ENCODE results near the gene CBFA2T2.
"Not testable (repeated sequence)": the region's sequence is repeated elsewhere in the genome, so short reads cannot be mapped to it uniquely, and the experiment has no call there.

CBFA2T2 gene

DNA sequence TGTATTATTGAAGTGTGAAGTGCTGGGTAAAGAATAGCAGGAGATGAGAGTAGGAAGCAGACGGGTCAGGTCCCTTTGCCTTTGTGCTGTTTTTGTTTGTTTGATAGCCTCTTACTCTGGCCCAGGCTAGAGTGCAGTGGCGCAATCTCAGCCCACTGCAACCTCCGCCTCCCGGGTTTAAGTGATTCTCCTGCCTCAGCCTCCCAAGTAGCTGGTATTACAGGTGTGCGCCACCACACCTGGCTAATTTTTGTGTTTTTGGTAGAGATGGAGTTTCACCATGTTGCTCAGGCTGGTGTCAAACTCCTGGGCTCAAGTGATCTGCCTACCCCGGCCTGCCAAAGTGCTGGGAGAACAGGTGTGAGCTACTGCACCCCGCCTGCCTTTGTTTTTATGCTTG lies 18.1 kb downstream of the CBFA2T2 start:
- not testable (repeated sequence) for DNase-seq

DNA sequence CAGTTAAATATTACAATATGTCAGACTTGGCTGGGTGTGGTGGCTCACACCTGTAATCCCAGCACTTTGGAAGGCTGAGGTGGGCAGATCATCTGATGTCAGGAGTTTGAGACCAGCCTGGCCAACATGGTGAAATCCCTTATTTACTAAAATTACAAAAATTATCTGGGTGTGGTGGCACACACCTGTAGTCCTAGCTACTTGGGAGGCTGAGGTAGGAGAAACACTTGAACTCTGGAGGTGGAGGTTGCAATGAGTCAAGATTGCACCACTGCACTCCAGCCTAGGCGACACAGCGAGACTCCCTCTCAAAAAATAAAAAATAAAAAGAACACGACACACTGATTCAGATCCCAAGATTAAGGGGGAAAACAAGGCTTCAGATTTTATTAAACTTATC lies 19.2 kb downstream of the CBFA2T2 start:
- DNase-seq, result not testable (repeated sequence)

DNA sequence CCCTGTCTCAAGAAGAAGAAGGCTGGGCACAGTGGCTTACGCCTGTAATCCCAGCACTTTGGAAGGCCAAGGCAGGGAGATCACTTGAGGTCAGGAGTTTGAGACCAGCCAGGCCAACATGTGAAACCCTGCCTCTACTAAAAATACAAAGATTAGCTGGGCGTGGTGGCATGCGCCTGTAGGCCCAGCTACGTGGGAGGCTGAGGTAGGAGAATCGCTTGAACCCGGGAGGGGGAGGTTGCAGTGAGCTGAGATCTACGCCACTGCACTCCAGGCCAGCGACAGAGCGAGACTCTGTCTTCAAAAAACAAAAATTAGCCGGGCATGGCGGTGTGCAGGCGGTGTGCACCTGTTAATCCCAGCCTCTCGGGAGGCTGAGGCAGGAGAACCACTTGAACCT lies 22.0 kb downstream of the CBFA2T2 start:
- DNase-seq, result not testable (repeated sequence)

DNA sequence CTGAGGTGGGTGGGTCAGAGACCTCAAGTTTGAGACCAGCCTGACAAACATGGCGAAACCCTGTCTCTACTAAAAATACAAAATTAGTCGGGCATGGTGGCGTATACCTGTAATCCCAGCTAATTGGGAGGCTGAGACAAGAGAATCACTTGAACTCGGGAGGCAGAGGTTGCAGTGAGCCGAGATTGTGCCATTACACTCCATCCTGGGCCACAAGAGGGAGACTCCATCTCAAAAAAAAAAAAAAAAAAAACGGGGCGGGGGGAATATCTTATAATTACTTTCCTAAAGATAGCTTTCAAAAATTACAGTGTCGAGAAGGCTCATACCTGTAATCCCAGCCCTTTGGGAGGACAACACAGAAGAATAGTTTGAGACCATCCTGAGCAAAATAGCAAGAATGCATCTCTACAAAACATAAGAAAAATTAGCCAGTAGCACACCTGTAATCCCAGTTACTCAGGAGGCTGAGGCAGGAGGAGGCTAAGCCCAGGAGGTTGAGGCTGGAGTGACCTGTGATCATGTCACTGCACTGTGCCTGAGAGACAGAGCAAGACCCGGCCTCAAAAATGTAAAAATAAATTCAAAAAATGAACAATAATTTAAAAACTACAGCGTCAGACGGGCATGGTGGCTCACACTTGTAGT lies 25.8 kb downstream of the CBFA2T2 start:
- no peak for DNase-seq

DNA sequence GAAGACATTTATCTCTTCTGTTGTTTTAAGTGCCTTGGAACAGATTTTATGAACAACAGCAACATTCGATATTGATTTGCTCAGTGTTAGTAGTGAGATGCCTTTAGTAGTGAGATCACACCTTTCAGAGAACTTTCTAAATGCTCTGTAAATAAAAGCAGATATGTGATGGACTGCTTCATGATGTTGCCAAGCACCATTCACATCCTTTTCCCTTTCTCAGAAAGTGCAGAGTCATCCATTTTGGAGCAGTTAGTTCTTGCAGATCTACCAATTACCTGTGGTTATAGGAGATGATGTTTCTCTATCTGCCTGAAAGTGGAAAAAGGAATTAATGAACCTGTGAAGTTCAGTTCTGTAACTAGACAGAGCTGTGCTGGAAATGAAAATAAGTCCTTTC lies 27.0 kb downstream of the CBFA2T2 start:
- peak; percentile 10 to 17 for DNase-seq

DNA sequence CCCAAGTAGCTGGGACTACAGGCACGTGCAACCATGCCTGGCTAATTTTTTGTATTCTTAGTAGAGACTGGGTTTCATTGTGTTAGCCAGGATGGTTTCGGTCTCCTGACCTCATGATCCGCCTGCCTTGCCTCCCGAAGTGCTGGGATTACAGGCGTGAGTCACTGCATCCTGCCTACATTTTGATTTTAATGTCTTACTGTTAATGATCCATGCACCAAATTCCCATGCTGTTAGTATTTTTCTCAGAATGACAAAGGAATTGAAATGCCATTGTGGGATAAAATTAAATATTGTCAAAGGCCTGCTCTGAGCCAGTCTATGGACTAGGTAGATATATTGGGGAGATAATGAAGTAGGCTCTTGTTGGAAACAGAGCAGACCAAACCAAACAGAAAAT lies 28.2 kb downstream of the CBFA2T2 start:
- no peak for DNase-seq

DNA sequence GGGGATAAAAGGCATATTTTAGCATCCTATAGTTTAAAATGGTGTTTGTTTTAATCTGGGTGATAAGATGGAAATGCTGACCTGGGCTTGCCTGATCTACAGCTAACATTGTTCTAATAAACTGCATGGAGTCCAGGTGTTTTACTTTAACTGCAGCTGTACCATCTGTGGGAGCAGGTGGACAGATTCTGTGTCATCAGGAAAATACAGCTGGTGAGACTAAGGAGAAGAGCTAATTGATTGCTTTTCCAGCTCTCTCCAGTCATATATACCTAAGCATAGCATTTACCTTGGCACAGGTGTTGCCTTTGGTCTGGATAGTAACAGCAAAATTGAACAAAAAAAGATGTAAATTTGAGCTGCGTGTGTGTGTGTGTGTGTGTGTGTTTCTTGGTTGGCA lies 31.6 kb downstream of the CBFA2T2 start:
- DNase-seq, result peak; percentile 87 to 90

DNA sequence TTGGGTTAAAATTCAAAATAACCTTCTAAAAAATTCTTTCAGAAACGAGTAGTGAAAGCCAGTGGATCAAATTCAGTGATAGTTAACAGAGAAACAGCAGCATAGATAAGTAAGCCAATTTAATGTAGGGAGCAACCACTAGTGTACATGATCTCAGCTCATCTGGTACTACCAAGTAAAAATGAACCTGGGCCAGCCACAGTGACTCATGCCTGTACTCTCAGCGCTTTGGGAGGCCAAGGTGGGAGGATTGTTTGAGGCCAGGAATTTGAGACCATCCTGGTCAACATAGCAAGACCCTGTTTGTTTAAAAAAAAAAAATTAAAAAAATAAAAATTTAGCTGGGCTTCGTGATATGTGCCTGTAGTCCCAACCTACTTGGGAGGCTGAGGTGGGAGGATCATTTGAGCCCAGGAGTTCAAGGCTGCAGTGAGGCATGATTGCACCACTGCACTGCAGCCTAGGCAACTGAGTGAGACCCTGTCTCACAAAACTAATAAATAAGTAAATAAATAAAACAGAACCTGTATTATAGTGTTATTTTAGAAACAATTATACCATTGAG lies 32.4 kb downstream of the CBFA2T2 start:
- no peak for DNase-seq

DNA sequence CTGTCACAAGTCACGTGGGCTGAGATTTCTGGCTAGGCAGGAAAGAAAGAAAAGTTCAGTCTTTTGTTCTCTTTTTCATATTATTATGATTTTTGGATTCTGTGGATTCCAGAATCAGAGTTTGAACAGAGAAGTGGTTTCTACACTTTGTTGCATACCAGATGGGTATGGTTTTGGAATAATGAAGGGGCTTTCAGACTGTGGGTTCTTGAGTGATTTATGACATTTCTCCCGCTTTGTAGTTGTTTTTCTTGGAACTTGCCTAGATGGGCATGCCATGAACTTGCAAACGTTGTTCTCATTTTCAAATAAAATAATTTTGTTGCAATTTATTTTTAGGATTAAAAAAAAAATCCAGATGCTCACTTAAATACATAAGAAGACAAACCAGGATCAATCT lies 34.4 kb downstream of the CBFA2T2 start:
- no peak for DNase-seq

DNA sequence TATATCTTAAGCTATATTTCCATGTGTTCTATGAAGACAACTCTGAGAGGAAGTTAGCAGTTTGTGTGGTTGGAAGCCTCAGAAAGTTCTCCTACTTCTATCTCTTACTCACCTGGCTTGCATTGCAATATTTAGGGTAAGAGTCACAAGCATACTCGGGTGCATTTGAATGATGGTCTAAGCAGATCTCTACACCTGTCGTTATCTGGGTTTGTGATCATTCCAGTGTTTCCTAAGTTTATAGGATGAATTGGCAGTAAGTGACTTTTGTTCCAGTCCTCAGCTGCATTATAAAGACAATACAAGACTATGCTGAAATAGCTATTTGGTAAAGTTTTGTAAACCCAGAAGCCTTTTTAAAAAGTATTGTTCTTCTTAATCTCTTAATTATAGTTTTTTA lies 36.9 kb downstream of the CBFA2T2 start:
- no peak for DNase-seq

DNA sequence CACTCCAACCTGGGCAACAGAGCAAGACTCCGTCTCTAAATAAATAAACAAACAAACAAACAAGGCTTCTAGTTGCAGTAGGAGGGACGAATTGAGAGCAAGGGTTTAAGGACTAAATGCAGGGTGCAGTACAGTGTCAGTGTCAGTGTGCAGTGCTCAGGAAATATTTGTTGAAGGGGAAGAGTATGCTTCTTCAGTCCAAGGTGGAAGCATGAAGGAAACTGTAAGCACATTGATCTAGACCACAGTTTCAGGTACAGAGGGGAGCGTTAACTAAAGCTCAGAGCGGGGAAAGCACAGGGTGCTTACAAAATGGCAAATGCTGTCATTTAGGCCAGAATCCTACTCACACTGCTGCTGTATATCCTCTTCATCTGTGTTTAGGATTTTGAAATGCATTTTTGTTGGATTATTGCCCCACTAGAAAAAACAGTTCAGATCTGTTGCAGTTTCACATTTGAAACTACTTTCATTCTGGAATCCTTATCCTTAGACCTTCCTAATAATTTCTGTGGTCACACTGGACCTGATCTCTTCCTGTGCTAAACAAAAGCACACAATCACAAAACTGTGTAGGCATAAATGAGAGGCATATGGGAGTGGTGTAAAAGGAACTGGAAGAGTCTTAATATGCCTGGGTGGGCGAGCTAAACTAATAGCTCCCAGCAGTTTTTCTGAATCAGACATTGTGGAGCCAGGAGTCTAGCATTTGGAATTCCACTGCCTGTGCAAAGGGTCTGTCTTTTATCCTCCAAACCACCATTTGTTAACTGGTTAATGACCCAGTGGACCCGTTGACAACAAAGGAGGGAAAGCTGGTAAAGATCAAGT lies 41.4 kb downstream of the CBFA2T2 start:
- DNase-seq, result no peak

DNA sequence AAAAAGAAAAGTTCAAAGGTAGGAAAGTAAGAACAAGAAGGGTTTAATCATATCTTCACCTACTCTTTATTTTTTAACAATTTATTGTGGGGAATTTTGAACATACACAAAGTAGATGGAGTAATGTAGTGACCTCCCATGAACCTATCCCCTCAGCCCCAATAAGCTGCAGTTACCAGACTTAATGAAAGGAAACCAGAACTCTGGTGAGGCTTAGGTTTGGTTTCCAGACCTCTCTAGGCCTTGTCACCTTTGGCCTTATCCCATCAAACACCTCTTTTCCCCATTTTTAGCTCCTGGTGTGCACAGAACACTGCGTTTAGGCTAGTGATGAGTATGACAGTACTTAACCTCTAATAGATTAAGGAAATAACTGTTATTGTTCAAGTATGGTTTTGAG lies 42.0 kb downstream of the CBFA2T2 start:
- no peak for DNase-seq

DNA sequence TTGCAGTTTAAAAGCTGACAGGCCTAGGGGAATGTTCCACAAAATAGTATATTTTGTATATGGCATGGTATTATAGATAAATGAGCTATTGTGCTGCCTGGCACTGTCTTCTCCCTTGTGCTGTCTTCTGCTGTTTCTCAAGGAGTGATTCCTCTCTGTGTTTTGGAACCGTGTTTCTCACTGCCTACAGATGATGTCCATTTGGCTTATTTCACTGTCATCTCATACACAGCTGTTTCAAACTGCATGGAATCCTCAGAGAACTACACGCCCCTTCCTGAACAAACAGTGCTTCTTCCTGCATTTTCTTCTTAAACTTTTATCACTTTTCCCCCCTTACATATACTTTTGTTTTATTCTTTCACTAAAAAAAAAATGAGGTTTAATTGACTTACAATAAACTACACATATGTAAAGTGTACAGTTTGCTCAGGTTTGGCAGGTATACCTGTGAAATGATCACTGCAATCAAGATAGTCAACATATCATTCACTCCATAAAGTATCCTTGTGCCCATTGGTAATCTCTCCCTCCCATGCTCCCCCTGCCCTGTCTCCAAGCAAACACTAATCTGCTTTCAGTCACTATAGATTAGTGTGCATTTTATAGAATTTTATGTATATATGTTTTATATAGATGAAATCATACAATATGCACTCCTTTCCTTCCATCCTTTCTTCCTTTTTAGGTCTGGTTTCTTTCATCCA lies 43.0 kb downstream of the CBFA2T2 start:
- no peak for DNase-seq

DNA sequence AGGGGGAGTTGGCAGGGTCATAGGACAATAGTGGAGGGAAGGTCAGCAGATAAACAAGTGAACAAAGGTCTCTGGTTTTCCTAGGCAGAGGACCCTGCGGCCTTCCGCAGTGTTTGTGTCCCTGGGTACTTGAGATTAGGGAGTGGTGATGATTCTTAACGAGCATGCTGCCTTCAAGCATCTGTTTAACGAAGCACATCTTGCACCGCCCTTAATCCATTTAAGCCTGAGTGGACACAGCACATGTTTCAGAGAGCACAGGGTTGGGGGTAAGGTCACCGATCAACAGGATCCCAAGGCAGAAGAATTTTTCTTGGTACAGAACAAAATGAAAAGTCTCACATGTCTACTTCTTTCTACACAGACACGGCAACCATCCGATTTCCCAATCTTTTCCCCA lies 45.8 kb downstream of the CBFA2T2 start:
- DNase-seq, result not testable (repeated sequence)

DNA sequence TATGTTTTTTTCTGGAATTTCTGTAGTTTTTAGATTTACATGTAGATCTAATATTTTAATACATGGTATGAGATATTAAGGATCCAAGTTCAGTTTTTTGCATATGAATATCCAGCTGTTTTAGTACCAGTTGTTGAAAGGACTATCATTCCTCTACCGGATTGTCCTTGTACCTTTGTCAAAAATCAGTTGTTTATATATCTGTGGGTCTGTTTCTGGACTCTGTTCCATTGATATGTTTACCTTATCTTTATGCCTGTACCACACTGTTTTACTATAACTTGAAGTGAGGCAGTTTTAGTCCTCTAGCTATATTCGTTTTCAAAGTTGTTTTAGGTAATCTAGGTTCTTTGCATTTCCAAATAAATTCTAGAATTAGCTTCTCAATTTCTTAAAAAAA lies 47.7 kb downstream of the CBFA2T2 start:
- DNase-seq, result no peak

DNA sequence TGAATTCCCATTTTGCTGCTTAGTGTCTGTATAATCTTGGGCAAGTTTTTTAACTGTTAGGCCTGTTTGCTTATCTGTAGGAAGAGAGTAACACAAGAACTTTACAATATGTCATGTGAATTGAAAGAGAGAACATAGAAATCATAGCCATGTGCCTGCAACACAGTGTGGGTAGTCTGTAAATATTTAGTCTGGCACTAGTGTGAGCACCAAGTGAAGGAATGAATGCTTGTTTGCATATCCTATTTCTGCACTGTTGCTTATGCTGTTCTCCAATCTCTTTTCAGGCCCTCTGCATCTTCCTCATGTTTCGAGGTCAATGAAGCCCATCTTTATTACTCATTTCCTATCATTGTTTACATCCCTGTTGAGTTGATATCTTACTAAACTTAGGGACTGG lies 49.2 kb downstream of the CBFA2T2 start:
- no peak for DNase-seq

DNA sequence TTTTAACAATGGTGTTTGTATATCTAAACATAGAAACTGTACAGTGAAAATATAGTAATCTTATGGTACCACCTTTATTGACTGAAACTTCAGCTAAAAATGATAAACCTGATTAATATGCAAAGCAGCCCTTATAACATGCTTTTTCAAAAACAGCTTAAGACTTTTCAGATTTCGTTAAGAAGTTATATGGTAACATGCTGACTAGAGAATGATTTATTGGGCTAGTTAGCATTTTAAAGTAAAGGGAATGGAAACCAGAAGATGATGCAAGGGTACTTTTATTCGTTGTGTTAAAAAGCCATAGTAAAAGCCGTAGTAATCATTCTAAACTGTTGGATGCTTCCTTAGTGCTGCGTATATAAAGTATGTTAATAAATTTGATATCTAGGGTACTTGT lies 50.5 kb downstream of the CBFA2T2 start:
- DNase-seq, result no peak

DNA sequence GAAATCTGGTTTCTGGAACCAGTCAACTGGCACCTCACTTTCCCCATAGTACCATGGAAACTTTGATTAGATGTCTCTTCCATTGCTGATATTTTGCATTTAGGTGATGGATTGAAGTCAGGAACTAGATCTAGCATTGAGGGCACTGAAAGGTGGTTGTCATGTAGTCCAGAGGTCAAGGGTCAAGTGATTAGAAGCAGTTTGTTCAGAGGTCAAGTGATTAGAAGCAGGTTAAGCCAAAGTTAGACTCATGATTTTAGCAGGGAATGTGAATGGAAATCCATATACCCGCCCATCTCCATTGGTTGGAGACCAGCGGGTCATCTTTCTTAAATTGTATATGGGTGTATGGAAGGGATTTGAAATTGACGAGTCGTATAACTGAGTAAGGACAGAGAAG lies 51.2 kb downstream of the CBFA2T2 start:
- DNase-seq, result no peak

DNA sequence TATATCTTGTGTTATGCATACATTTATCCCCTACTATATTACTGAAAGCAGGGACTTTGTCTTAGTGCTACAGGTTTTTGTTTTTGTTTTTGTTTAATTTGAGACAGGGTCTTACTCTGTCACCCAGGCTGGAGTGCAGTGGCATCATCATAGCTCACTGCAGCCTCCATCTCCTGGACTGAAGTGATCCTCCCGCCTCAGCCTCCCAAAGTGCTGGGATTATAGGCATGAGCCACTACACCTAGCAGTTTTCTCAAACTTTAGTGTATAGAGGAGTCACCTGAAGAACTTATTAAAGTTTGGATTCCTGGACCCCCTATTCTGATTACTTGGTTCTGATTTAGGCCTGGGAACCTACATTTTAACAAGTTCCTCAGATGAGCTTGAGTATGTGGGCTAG lies 51.9 kb downstream of the CBFA2T2 start:
- no peak for DNase-seq

DNA sequence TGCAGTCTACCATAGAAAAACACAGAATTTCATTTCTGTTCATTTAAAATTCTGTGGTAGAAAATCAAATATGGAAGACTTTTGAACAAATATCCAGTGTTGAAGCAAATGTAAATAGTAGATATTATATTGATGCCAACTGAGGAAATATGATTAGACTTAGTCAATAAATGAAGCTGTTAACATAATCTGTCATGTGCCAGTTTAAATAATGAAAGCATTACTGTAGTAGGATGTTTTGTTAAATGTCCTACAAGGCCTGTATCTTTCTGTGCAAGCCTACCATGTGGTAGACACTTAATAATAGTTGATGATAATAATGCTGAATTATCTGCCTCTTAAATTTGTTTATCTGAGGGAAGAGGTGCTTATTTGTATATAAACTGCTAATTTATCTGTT lies 55.9 kb downstream of the CBFA2T2 start:
- DNase-seq, result no peak

DNA sequence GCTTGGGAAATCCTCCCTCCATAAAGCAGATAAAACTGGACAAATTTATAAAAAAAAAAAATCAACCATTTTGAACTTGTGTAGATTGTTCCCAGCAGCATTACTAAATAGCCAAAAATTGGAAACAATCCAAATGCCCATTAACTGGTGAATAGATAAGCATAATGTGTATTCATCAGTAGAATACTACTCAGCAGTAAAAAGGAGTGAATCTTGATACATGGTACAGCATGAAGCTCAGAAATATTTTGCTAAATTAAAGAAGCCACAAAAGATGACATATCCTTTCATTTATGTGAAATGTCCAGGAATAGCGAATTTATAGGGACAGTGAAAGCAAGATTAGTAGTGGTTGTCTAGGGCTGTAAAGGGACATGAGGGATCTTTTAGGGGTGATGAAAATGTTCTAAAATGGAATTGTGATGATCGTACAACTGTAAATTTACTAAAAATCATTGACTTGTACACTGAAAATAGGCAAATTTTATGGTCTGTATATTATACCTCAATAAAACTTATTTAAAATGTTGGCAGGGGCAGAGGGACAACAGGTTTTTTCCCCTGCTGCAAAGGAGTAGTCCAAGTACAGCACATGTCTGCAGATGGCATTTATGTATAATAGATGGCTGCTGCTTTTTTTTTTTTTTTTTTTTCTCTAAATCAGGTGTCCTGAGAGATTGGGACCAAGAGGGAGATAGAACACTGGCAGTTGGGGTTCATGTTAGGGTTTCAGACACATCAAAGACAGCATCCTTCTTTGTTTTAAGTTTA lies 59.5 kb downstream of the CBFA2T2 start:
- no peak for DNase-seq

DNA sequence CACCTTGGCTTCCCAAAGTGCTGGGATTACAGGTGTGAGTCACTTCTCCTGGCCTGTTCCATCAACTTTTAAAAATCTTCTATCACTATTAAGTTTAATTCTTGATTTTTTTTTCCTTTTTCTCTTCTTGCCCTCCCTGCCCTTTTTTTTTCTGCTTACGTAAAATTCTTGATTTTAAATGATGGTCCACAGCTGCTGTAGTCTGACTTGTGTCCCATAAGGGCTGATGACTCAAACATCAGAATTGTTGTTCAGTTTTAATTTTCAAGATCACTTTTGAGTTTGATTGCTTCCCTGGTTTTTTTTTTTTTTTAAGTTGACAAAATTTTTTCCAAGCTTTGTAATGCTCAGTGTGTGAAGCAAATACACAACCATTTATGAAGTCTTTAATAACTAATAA lies 61.9 kb downstream of the CBFA2T2 start:
- DNase-seq, result no peak

DNA sequence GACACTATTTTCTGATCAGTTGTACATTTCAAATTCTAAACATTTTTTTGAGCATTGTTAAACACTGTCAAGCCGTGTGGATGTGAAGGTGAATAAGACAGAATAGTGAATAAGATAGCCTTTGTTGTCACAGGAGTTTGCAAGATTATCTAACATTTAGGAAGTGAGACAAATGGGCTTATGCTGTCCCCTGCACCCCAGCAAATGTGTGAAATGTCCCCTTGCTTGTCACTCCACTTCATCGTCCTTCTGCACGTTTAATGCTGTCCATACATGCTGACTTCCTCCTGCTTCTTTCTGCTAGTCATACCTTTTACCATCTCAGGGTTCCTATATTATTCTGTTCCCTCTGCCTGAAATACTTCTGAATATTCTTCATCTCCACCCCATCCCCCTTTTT lies 62.6 kb downstream of the CBFA2T2 start:
- no peak for DNase-seq
